Heart right ventricle (tissue), 16 donors: ENCODE results near the gene MMGT1. TPM values are rescaled to one million over a fixed set of nuclear protein-coding genes. Genes with fewer than 3 reads are reported as not detected.

ENCODE experiments used
- ATAC-seq, 8 donors: fragments of 200-7000 bp; cut with Tn5 transposase; one replicate each; pipeline ENCODE4 v1.9.1; 2020; ENCODE audit warnings: mild to moderate bottlenecking in 8 of 8, moderate library complexity in 8 of 8, moderate number of reproducible peaks in 1 of 8
- DNase-seq, 2 donors: peaks; one replicate each; pipeline ENCODE4 v3.0.0-alpha.2; 2020
- H3K27ac ChIP-seq, 10 donors: fragments of 200-600 bp; sonication (generic) in 2 of 10; one replicate each; pipeline versions ENCODE4 v1.5.0 to v1.8.0; 2020 to 2022; ENCODE audit warnings: mild to moderate bottlenecking in 3 of 10
- H3K27me3 ChIP-seq, 7 donors: fragments of 200-600 bp; one replicate each; pipeline ENCODE4 v1.8.0; 2021 to 2022; ENCODE audit warnings: mild to moderate bottlenecking in 2 of 7
- H3K36me3 ChIP-seq, 9 donors: fragments of 200-600 bp; sonication (generic) in 1 of 9; one replicate each; pipeline versions ENCODE4 v1.5.0 to v1.8.0; 2020 to 2022; ENCODE audit warnings: mild to moderate bottlenecking in 2 of 9
- H3K4me1 ChIP-seq, 9 donors: fragments of 200-600 bp; sonication (generic) in 1 of 9; one replicate each; pipeline versions ENCODE4 v1.5.0 to v1.8.0; 2020 to 2022; ENCODE audit warnings: mild to moderate bottlenecking in 4 of 9
- H3K4me3 ChIP-seq, 10 donors: fragments of 200-600 bp; sonication (generic) in 2 of 10; one replicate each; pipeline versions ENCODE4 v1.5.0 to v1.8.0; 2020 to 2022; ENCODE audit warnings: mild to moderate bottlenecking in 7 of 10, moderate library complexity in 2 of 10
- H3K9me3 ChIP-seq, 11 donors: fragments of 200-600 bp in 10 of 11; sonication (generic) in 2 of 11; one replicate each; pipeline versions ENCODE4 v1.5.0 to v1.8.0; 2013 to 2022; ENCODE audit warnings: mild to moderate bottlenecking in 2 of 11, control low read depth in 1 of 11, moderate library complexity in 1 of 11
- CTCF ChIP-seq, 9 donors: fragments of 200-600 bp; sonication (generic) in 2 of 9; IDR thresholded peaks; one replicate each; pipeline versions ENCODE4 v1.5.0 to v1.8.0; 2021 to 2022; ENCODE audit warnings: antibody characterized with exemption in 9 of 9, mild to moderate bottlenecking in 5 of 9, moderate library complexity in 1 of 9
- WGBS, 2 donors: extraction: QIAGEN DNeasy Blood & Tissue Kit; methylation state at CpG; one replicate each; pipeline ENCODE4 v1.1.7; 2013; ENCODE audit warnings: inconsistent platforms in 1 of 2; 5-methylcytosine and 5-hydroxymethylcytosine counted together
- intact Hi-C, 10 donors: fragments of 100-400 bp; cut with DNase I; formaldehyde crosslinking; loops; one replicate each; pipeline versions ENCODE4 v1.11.1 to v1.14.2; 2022
- polyA plus RNA-seq, 2 donors: library from polyadenylated mRNA; stranded (reverse); fragments of 200-250 nt; gene quantifications; one replicate each; pipeline ENCODE4 v1.2.3, GENCODE V29; 2013
- total RNA-seq, 10 donors: library from RNA; stranded (reverse); fragmentation: NEBNext Ultra II Directional in 3 of 10; extraction: Animal tissue kit (Norgen Biotek cat#: 25700) in 3 of 10; gene quantifications; one replicate each; pipeline versions ENCODE4 v1.2.1 to v1.2.4, GENCODE V29; 2021 to 2023
- donor health status: Arrhythmogenic right ventricular cardiomyopathy.
- donor health status: ischemic (EF 13 %, LVEDD 7.1; RV severe dilation, severe dysfunction).
- donor health status: healthy with polysubstance abuse.
- donor health status: DM: no; HTN: yes; CAD: no.
- donor health status: DM: no; HTN: no; CAD: no.
- donor health status: ischemic (EF 25% LVEDD 6.9; RV normal size, moderate dysfunction).
- donor health status: ischemic (EF 25% LVEDD 5.7; RV mildly dilated, moderate dysfunction).
- donor health status: healthy.
- donor health status: DM: yes; HTN: yes; CAD: no.
- donor health status: Ischemic cardiomyopathy.
- donor health status: ischemic (EF 35%, LVEDD 5.7; RV mildly dilated, moderate dysfunction).
- donor health status: nonischemic (EF 11% LVEDD 7.7; RV severe dilation, severe dysfunction).
- donor health status: DM: yes; HTN: yes; CAD: no.
- donor health status: PGD.
- donor health status: ischemic (EF 29% LVEDD 5.4; RV normal size, mild dysfunction).
- donor health status: nonischemic (EF 23%, LVEDD 6.1; RV moderate dilation, normal function).

MMGT1 gene
- total and polyA plus RNA-seq, 12 donors = 1.5 to 29.5 (median 25.4) TPM

- no peak for TF ChIP-seq CTCF (IDR thresholded peaks at IDR 0.05)
- no peak overlapping the region for H3K27ac ChIP-seq
- no peaks in the 10 kb centered on the region for H3K9me3 ChIP-seq
- no peak overlapping the region for H3K4me3 ChIP-seq
- no peaks in the 10 kb centered on the region for H3K4me1 ChIP-seq
- intact Hi-C loops = no loop called here
- WGBS, 2 donors = 83 to 88% methylated on average over 2 of the region's 2 CpGs
- ATAC-seq (no peak), DNase-seq (no peak)
- H3K36me3 ChIP-seq = peaks cover 0 to 66% (median 0%) of the 10 kb centered on the region in 9 donors
- H3K27me3 ChIP-seq = no peaks in the 10 kb centered on the region
Observed at GRCh38 chrX:136016881-136017280, 43.1 kb upstream of the MMGT1 start.

- no peak for TF ChIP-seq CTCF (IDR thresholded peaks at IDR 0.05)
- ATAC-seq = no peak
Observed at GRCh38 chrX:136015016-136015415, 41.2 kb upstream of the MMGT1 start.

GRCh38 chrX:135988245-135988644 is 14.5 kb upstream of the MMGT1 start:
- no peak for TF ChIP-seq CTCF (IDR thresholded peaks at IDR 0.05)
- DNase-seq = no peak
- WGBS, 2 donors = 87 to 90% methylated on average over 4 of the region's 4 CpGs

More at GRCh38 chrX:136015016-136015415, 41.2 kb upstream of the MMGT1 start:
- no peak for DNase-seq
- Histone ChIP-seq H3K4me3 (no peak overlapping the region), H3K9me3 (no peaks in the 10 kb centered on the region), H3K36me3 (peaks cover 0 to 69% (median 0%) of the 10 kb centered on the region in 9 donors), H3K27ac (no peak overlapping the region), H3K4me1 (no peaks in the 10 kb centered on the region), H3K27me3 (no peaks in the 10 kb centered on the region)
- 94 to 100% methylated on average over 4 of the region's 4 CpGs for WGBS, 2 donors
- intact Hi-C loops = no loop called here

GRCh38 chrX:135985973-135986310 is 12.2 kb upstream of the MMGT1 start:
- DNase-seq (no peak), ATAC-seq (peak in 2 of 8 donors; percentile 13 to 32)
- Histone ChIP-seq H3K4me3 (peak overlapping the region; percentile 60 to 87 (median 76)), H3K4me1 (peaks cover 0 to 28% (median 8%) of the 10 kb centered on the region in 9 donors), H3K9me3 (no peaks in the 10 kb centered on the region), H3K27me3 (no peaks in the 10 kb centered on the region), H3K27ac (peak overlapping the region; percentile 24 to 88 (median 77)), H3K36me3 (no peaks in the 10 kb centered on the region)
- no peak for TF ChIP-seq CTCF (IDR thresholded peaks at IDR 0.05)
- WGBS, 2 donors = 0% methylated on average over 15 of the region's 15 CpGs
- intact Hi-C loops = no loop called here

More at GRCh38 chrX:135988245-135988644, 14.5 kb upstream of the MMGT1 start:
- peaks cover 0 to 25% (median 8%) of the 10 kb centered on the region in 9 donors for H3K4me1 ChIP-seq
- no peaks in the 10 kb centered on the region for H3K27me3 ChIP-seq
- intact Hi-C loops = no loop called here
- ATAC-seq = no peak
- no peak overlapping the region for H3K27ac ChIP-seq
- H3K4me3 ChIP-seq = no peak overlapping the region
- no peaks in the 10 kb centered on the region for H3K9me3 ChIP-seq
- no peaks in the 10 kb centered on the region for H3K36me3 ChIP-seq
